HEK293 (cell line): Measurements from ENCODE around the gene INSRR.

Source experiments
- CTCF ChIA-PET: fragments of 350-600 bp; formaldehyde crosslinking; extraction: SDS; loops from one replicate; lab custom pipeline; 2021; ENCODE audit warnings: antibody characterized with exemption; lab: Yijun Ruan, JAX
- POLR2A ChIA-PET: fragments of 300-600 bp; formaldehyde crosslinking; extraction: SDS; loops from one replicate; lab custom pipeline; 2020; ENCODE audit warnings: antibody characterized with exemption, inconsistent platforms; lab: Yijun Ruan, JAX
- H3K27ac ChIP-seq: fragments of 200-500 bp; sonication (Bioruptor generic); 2 replicates; pipeline ENCODE4 v1.5.1; 2014; ENCODE audit warnings: low read depth, low read length, control low read depth, inconsistent platforms; ENCODE audit errors: extremely low read depth
- H3K36me3 ChIP-seq, 2 experiments: fragments of 200-500 bp in 1 of 2; sonication (Bioruptor generic) in 1 of 2; 1 replicate in 1 of 2; 2 replicates in 1 of 2; pipeline ENCODE4 v1.5.1; 2014 to 2017; ENCODE audit warnings: inconsistent platforms in 2 of 2, low read length in 2 of 2; ENCODE audit not compliant: control insufficient read depth in 2 of 2, insufficient read depth in 1 of 2
- H3K4me1 ChIP-seq: fragments of 200-500 bp; sonication (Bioruptor generic); 2 replicates; pipeline ENCODE4 v1.5.1; 2014; ENCODE audit warnings: mild to moderate bottlenecking, low read length, inconsistent platforms; ENCODE audit not compliant: control insufficient read depth, insufficient read depth
- H3K4me3 ChIP-seq: 2 replicates; pipeline ENCODE4 v1.5.1; 2011; ENCODE audit warnings: low read depth, mild to moderate bottlenecking, control low read depth, low read length, moderate library complexity
- H3K9me3 ChIP-seq: fragments of 200-500 bp; sonication (Bioruptor generic); 2 replicates; pipeline ENCODE4 v1.5.1; 2014; ENCODE audit warnings: low read depth, low read length, inconsistent platforms; ENCODE audit not compliant: control insufficient read depth, insufficient read depth
- EGR2 ChIP-seq: fragments of 450-650 bp; formaldehyde crosslinking; IDR thresholded peaks from 2 replicates; pipeline ENCODE4 v1.5.1; 2016; ENCODE audit warnings: low read depth, missing biosample characterization, missing genetic modification characterization
- GLIS2 ChIP-seq: fragments of 450-650 bp; formaldehyde crosslinking; IDR thresholded peaks from 2 replicates; pipeline ENCODE4 v1.5.1; 2016; ENCODE audit warnings: missing biosample characterization, missing genetic modification characterization
- OSR2 ChIP-seq: fragments of 450-650 bp; formaldehyde crosslinking; IDR thresholded peaks from 2 replicates; pipeline ENCODE4 v1.5.1; 2016; ENCODE audit warnings: missing biosample characterization, missing genetic modification characterization
- SCRT1 ChIP-seq: fragments of 450-650 bp; formaldehyde crosslinking; IDR thresholded peaks from 2 replicates; pipeline ENCODE4 v1.5.1; 2016; ENCODE audit warnings: missing biosample characterization, missing genetic modification characterization, borderline replicate concordance
- SP7 ChIP-seq: fragments of 450-650 bp; formaldehyde crosslinking; IDR thresholded peaks from 2 replicates; pipeline ENCODE4 v1.5.1; 2016; ENCODE audit warnings: missing biosample characterization, missing genetic modification characterization
- ZBTB17 ChIP-seq: fragments of 450-650 bp; formaldehyde crosslinking; IDR thresholded peaks from 2 replicates; pipeline ENCODE4 v1.5.1; 2016; ENCODE audit warnings: missing biosample characterization, missing genetic modification characterization
- ZFHX2 ChIP-seq: fragments of 450-650 bp; formaldehyde crosslinking; conservative IDR thresholded peaks from 2 replicates; pipeline ENCODE4 v1.5.1; 2016; ENCODE audit warnings: missing biosample characterization, missing genetic modification characterization
- ZIC2 ChIP-seq: fragments of 450-650 bp; formaldehyde crosslinking; IDR thresholded peaks from 2 replicates; pipeline ENCODE4 v1.5.1; 2016; ENCODE audit warnings: missing biosample characterization, missing genetic modification characterization
- ZNF174 ChIP-seq: fragments of 450-650 bp; formaldehyde crosslinking; IDR thresholded peaks from 2 replicates; pipeline ENCODE4 v1.5.0; 2017; ENCODE audit warnings: missing biosample characterization, mild to moderate bottlenecking, missing genetic modification characterization
- ZNF248 ChIP-seq: fragments of 450-650 bp; formaldehyde crosslinking; IDR thresholded peaks from 2 replicates; pipeline ENCODE4 v1.5.1; 2017; ENCODE audit warnings: missing biosample characterization, missing genetic modification characterization
- ZNF266 ChIP-seq: fragments of 450-650 bp; formaldehyde crosslinking; IDR thresholded peaks from 2 replicates; pipeline ENCODE4 v1.5.1; 2016; ENCODE audit warnings: missing biosample characterization, missing genetic modification characterization, low read depth
- ZNF366 ChIP-seq: fragments of 450-650 bp; formaldehyde crosslinking; conservative IDR thresholded peaks from 2 replicates; pipeline ENCODE4 v1.5.1; 2016; ENCODE audit warnings: missing biosample characterization, missing genetic modification characterization
- ZNF544 ChIP-seq: fragments of 450-650 bp; formaldehyde crosslinking; IDR thresholded peaks from 2 replicates; pipeline ENCODE4 v1.5.0; 2017; ENCODE audit warnings: missing biosample characterization, missing genetic modification characterization
- ZNF558 ChIP-seq: fragments of 450-650 bp; formaldehyde crosslinking; IDR thresholded peaks from 2 replicates; pipeline ENCODE4 v1.5.1; 2016; ENCODE audit warnings: missing biosample characterization, missing genetic modification characterization
- ZNF624 ChIP-seq: fragments of 450-650 bp; formaldehyde crosslinking; IDR thresholded peaks from 2 replicates; pipeline ENCODE4 v1.5.1; 2017; ENCODE audit warnings: missing biosample characterization, missing genetic modification characterization
- ZNF654 ChIP-seq: fragments of 450-650 bp; formaldehyde crosslinking; IDR thresholded peaks from 2 replicates; pipeline ENCODE4 v1.5.1; 2016; ENCODE audit warnings: low read depth, missing biosample characterization, missing genetic modification characterization
- ZNF660 ChIP-seq: fragments of 450-650 bp; IDR thresholded peaks from 2 replicates; pipeline ENCODE4 v1.5.1; 2018; ENCODE audit warnings: missing biosample characterization, mild to moderate bottlenecking, missing genetic modification characterization
- ZSCAN30 ChIP-seq: fragments of 450-650 bp; IDR thresholded peaks from 2 replicates; pipeline ENCODE4 v1.5.1; 2018; ENCODE audit warnings: missing biosample characterization, mild to moderate bottlenecking, missing genetic modification characterization, moderate library complexity
- TF ChIP-seq, protein P1 (sequence below): fragments of 450-650 bp; formaldehyde crosslinking; IDR thresholded peaks from 2 replicates; pipeline ENCODE4 v1.5.1; 2016; ENCODE audit warnings: missing biosample characterization, missing genetic modification characterization, borderline replicate concordance
- TF ChIP-seq, protein P2 (sequence below): fragments of 450-650 bp; formaldehyde crosslinking; IDR thresholded peaks from 2 replicates; pipeline ENCODE4 v1.5.1; 2016; ENCODE audit warnings: missing biosample characterization, missing genetic modification characterization
- TF ChIP-seq, protein P3 (sequence below): fragments of 450-650 bp; formaldehyde crosslinking; IDR thresholded peaks from 2 replicates; pipeline ENCODE4 v1.5.1; 2016; ENCODE audit warnings: missing biosample characterization, missing genetic modification characterization
- TF ChIP-seq, protein P4 (sequence below): fragments of 450-650 bp; formaldehyde crosslinking; IDR thresholded peaks from 2 replicates; pipeline ENCODE4 v1.5.1; 2016; ENCODE audit warnings: missing biosample characterization, missing genetic modification characterization, borderline replicate concordance
- TF ChIP-seq, protein P5 (sequence below): fragments of 450-650 bp; IDR thresholded peaks from 2 replicates; pipeline ENCODE4 v1.5.1; 2018; ENCODE audit warnings: missing biosample characterization, missing genetic modification characterization

Gene INSRR

DNA sequence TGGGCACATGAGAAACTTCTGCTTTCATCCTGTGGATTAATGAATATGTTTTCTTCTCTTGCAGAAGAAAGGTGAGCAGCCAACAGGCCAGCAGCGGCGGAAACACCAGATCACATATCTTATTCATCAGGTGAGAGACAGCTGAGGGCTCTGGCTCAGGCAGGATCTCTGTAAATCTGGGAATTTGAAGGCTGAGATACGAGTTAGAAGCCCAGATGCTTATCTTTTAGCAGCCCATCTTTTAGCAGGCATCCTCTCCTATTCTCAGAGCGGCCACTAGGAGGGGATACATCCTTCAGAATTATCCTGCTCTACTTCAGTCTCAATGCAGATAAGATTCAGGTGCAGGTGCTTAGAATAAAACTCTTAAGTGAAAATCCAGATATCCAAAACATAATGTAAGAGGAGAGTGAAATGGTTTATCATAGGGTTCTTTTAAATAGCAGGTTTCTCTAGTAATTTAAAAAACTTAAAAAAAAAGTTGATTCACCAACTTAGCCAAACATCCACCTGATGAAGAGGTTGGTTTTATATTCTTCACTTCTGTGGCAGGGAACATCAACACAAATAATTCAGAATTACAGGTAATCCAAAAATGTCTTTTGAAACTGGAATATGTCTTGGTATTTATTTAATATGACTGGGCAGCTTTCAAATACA is 61.6 kb downstream of the INSRR start:
- no peaks in the 10 kb centered on the region for H3K9me3 ChIP-seq
- POLR2A ChIA-PET = interaction anchor here (0.9 kb wide), 1 partner anchor 69 kb away, joined by 3 read pairs; the partner anchor contains the start of genes ISG20L2 and METTL25B
- CTCF ChIA-PET = interaction anchor here (0.6 to 7.7 kb wide), 26 partner anchors 8 to 590 kb away, joined by 3 to 80 read pairs (median 4); partner anchors contain the start of genes INSRR and NTRK1
- peaks cover 36 to 95% of the 10 kb centered on the region in 2 experiments for H3K36me3 ChIP-seq
- no peak overlapping the region for H3K4me3 ChIP-seq
- no peak overlapping the region for H3K27ac ChIP-seq
- no peaks in the 10 kb centered on the region for H3K4me1 ChIP-seq
- TF ChIP-seq ZBTB17 (tag by site-specific recombination) = 0 out of 2 replicates have a peak, but pooled peaks have one; percentile 33
- TF ChIP-seq, protein P1, sequence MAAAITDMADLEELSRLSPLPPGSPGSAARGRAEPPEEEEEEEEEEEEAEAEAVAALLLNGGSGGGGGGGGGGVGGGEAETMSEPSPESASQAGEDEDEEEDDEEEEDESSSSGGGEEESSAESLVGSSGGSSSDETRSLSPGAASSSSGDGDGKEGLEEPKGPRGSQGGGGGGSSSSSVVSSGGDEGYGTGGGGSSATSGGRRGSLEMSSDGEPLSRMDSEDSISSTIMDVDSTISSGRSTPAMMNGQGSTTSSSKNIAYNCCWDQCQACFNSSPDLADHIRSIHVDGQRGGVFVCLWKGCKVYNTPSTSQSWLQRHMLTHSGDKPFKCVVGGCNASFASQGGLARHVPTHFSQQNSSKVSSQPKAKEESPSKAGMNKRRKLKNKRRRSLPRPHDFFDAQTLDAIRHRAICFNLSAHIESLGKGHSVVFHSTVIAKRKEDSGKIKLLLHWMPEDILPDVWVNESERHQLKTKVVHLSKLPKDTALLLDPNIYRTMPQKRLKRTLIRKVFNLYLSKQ (tag by site-specific recombination) = no peak
- TF ChIP-seq ZNF266 (tag by site-specific recombination) = no peak
- no peak for TF ChIP-seq ZNF544 (tag by site-specific recombination)
- TF ChIP-seq, protein P2, sequence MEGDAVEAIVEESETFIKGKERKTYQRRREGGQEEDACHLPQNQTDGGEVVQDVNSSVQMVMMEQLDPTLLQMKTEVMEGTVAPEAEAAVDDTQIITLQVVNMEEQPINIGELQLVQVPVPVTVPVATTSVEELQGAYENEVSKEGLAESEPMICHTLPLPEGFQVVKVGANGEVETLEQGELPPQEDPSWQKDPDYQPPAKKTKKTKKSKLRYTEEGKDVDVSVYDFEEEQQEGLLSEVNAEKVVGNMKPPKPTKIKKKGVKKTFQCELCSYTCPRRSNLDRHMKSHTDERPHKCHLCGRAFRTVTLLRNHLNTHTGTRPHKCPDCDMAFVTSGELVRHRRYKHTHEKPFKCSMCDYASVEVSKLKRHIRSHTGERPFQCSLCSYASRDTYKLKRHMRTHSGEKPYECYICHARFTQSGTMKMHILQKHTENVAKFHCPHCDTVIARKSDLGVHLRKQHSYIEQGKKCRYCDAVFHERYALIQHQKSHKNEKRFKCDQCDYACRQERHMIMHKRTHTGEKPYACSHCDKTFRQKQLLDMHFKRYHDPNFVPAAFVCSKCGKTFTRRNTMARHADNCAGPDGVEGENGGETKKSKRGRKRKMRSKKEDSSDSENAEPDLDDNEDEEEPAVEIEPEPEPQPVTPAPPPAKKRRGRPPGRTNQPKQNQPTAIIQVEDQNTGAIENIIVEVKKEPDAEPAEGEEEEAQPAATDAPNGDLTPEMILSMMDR (tag by site-specific recombination) = 0 out of 2 replicates have a peak, but pooled peaks have one; percentile 47
- no peak for TF ChIP-seq ZNF660 (tag by site-specific recombination)
- TF ChIP-seq ZNF248 (tag by site-specific recombination) = no peak
- TF ChIP-seq ZNF654 (tag by site-specific recombination) = peak; percentile 61

DNA sequence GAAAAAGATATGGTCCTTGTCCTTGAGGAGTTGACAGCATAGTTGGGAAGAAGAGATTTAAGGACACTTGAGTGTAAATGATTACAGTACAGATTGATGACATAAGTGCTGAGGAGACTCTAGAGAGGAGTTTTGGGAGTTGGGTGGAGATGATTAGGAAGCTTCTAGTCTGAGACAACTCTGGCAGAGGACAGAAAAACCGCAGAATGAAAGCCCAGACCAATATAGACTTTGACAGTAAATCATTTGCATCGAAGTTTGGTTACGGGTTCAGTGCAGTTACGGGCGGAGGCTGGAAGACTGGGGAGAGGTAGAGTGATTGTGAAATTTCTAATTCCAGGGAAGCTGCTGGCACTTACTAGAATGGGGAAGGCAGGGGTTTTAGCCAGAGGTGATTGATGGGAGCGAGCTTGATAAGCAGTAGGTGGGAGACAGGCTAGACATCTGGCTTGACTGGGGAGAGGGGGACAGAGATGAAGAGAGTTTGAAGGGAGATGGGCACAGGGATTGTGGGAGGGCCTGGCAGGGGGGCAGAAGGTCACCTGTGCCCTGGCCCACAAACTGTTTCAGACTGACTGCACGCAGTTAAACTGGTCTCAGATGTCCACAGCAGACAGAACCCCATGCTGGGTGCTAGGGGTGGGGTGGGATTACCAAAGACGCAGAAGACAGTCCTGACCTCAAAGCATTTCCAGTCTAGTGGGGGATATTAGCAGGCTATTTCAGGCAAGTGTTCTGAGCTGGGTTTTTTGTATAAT is 62.4 kb downstream of the INSRR start:
- Histone ChIP-seq H3K4me3 (no peak overlapping the region), H3K27ac (no peak overlapping the region), H3K36me3 (peaks cover 42 to 97% of the 10 kb centered on the region in 2 experiments), H3K4me1 (no peaks in the 10 kb centered on the region), H3K9me3 (no peaks in the 10 kb centered on the region)
- ChIA-PET CTCF (interaction anchor here (0.5 to 7.7 kb wide), 24 partner anchors 8 to 591 kb away, joined by 3 to 80 read pairs (median 4); partner anchors contain the start of genes INSRR, METTL25B and NTRK1), POLR2A (interaction anchor here (0.9 kb wide), 1 partner anchor 68 kb away, joined by 3 read pairs; the partner anchor contains the start of genes ISG20L2 and METTL25B)
- TF ChIP-seq ZNF558 (tag by site-specific recombination) = no peak
- no peak for TF ChIP-seq ZSCAN30 (tag by site-specific recombination)
- TF ChIP-seq ZIC2 (tag by site-specific recombination) = peak; percentile 63
- TF ChIP-seq ZNF624 (tag by site-specific recombination) = no peak
- no peak for TF ChIP-seq EGR2
- peak; percentile 95 for TF ChIP-seq SP7
- TF ChIP-seq, protein P3, sequence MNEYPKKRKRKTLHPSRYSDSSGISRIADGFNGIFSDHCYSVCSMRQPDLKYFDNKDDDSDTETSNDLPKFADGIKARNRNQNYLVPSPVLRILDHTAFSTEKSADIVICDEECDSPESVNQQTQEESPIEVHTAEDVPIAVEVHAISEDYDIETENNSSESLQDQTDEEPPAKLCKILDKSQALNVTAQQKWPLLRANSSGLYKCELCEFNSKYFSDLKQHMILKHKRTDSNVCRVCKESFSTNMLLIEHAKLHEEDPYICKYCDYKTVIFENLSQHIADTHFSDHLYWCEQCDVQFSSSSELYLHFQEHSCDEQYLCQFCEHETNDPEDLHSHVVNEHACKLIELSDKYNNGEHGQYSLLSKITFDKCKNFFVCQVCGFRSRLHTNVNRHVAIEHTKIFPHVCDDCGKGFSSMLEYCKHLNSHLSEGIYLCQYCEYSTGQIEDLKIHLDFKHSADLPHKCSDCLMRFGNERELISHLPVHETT (tag by site-specific recombination) = peak; percentile 45; the same call in 1 of the 2 replicates
- no peak for TF ChIP-seq SCRT1 (tag by site-specific recombination)
- 0 out of 2 replicates have a peak, but pooled peaks have one; percentile 12 for TF ChIP-seq ZNF366 (tag by site-specific recombination)
- no peak for TF ChIP-seq ZFHX2 (tag by site-specific recombination)
- TF ChIP-seq, protein P4, sequence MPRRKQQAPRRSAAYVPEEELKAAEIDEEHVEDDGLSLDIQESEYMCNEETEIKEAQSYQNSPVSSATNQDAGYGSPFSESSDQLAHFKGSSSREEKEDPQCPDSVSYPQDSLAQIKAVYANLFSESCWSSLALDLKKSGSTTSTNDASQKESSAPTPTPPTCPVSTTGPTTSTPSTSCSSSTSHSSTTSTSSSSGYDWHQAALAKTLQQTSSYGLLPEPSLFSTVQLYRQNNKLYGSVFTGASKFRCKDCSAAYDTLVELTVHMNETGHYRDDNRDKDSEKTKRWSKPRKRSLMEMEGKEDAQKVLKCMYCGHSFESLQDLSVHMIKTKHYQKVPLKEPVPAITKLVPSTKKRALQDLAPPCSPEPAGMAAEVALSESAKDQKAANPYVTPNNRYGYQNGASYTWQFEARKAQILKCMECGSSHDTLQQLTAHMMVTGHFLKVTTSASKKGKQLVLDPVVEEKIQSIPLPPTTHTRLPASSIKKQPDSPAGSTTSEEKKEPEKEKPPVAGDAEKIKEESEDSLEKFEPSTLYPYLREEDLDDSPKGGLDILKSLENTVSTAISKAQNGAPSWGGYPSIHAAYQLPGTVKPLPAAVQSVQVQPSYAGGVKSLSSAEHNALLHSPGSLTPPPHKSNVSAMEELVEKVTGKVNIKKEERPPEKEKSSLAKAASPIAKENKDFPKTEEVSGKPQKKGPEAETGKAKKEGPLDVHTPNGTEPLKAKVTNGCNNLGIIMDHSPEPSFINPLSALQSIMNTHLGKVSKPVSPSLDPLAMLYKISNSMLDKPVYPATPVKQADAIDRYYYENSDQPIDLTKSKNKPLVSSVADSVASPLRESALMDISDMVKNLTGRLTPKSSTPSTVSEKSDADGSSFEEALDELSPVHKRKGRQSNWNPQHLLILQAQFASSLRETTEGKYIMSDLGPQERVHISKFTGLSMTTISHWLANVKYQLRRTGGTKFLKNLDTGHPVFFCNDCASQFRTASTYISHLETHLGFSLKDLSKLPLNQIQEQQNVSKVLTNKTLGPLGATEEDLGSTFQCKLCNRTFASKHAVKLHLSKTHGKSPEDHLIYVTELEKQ (tag by site-specific recombination) = no peak
- 0 out of 2 replicates have a peak, but pooled peaks have one; percentile 50 for TF ChIP-seq OSR2
- 0 out of 2 replicates have a peak, but pooled peaks have one; percentile 25 for TF ChIP-seq GLIS2 (tag by site-specific recombination)
- TF ChIP-seq, protein P5, sequence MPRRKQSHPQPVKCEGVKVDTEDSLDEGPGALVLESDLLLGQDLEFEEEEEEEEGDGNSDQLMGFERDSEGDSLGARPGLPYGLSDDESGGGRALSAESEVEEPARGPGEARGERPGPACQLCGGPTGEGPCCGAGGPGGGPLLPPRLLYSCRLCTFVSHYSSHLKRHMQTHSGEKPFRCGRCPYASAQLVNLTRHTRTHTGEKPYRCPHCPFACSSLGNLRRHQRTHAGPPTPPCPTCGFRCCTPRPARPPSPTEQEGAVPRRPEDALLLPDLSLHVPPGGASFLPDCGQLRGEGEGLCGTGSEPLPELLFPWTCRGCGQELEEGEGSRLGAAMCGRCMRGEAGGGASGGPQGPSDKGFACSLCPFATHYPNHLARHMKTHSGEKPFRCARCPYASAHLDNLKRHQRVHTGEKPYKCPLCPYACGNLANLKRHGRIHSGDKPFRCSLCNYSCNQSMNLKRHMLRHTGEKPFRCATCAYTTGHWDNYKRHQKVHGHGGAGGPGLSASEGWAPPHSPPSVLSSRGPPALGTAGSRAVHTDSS (tag by site-specific recombination) = no peak
- no peak for TF ChIP-seq ZNF174 (tag by site-specific recombination)
